ENCODE data around the gene VPS25.

GRCh38 chr17:42774066-42774745 lies 957 bp downstream of the VPS25 start:
- TF ChIP-seq CTCF (IDR thresholded peaks at IDR 0.05) (no peak), POLR2AphosphoS5 (IDR thresholded peaks at IDR 0.05) (no peak), POLR2A (IDR thresholded peaks at IDR 0.05) (no peak), EP300 (IDR thresholded peaks at IDR 0.05; ENCODE audit: low read depth) (no peak)
